GM21528 (cell line): ENCODE results near the gene MRC2.
"Not testable (repeated sequence)": the region's sequence is repeated elsewhere in the genome, so short reads cannot be mapped to it uniquely, and the experiment has no call there.

Experiments used
- ATAC-seq: cut with Tn5 transposase; IDR thresholded peaks from one replicate; pipeline ENCODE4 v1.9.1; 2021; ENCODE audit warnings: mild to moderate bottlenecking, moderate library complexity; ENCODE audit not compliant: unreplicated experiment, low FRiP score

The MRC2 gene

GRCh38 chr17:62611292-62611691 lies 16.2 kb upstream of the MRC2 start:
- peak; percentile 67 for ATAC-seq

- no peak for ATAC-seq
These were observed 15.7 kb upstream of the MRC2 start for GRCh38 chr17:62611728-62612127.

GRCh38 chr17:62612289-62612688 lies 15.2 kb upstream of the MRC2 start:
- not testable (repeated sequence) for ATAC-seq

GRCh38 chr17:62613095-62613494 lies 14.4 kb upstream of the MRC2 start:
- ATAC-seq: not testable (repeated sequence)

- ATAC-seq: no peak
These were observed 13.3 kb upstream of the MRC2 start for GRCh38 chr17:62614142-62614541.

- ATAC-seq: no peak
These were observed 12.0 kb upstream of the MRC2 start for GRCh38 chr17:62615503-62615902.

- no peak for ATAC-seq
These were observed 10.2 kb upstream of the MRC2 start for GRCh38 chr17:62616993-62617893.

GRCh38 chr17:62617894-62618472 lies 9.5 kb upstream of the MRC2 start:
- ATAC-seq: no peak

GRCh38 chr17:62618647-62619416 lies 8.6 kb upstream of the MRC2 start:
- no peak for ATAC-seq

- ATAC-seq: no peak
These were observed 7.9 kb upstream of the MRC2 start for GRCh38 chr17:62619417-62620155.

GRCh38 chr17:62621223-62621622 lies 6.2 kb upstream of the MRC2 start:
- ATAC-seq: no peak

GRCh38 chr17:62625184-62625869 lies 2.1 kb upstream of the MRC2 start:
- ATAC-seq: no peak

- no peak for ATAC-seq
These were observed 1.6 kb upstream of the MRC2 start for GRCh38 chr17:62625870-62626200.

- no peak for ATAC-seq
These were observed 701 bp upstream of the MRC2 start for GRCh38 chr17:62626719-62627218.

- no peak for ATAC-seq
These were observed 599 bp downstream of the MRC2 start for GRCh38 chr17:62627904-62628633.

- no peak for ATAC-seq
These were observed 1.5 kb downstream of the MRC2 start for GRCh38 chr17:62628831-62629555.

GRCh38 chr17:62629556-62630364 lies 2.3 kb downstream of the MRC2 start:
- ATAC-seq: no peak
